Central memory CD4-positive, alpha-beta T cell (primary cell): Measurements from ENCODE around the gene AKT1.

Experiments
- DNase-seq: peaks from one replicate; pipeline ENCODE4 v3.0.0; 2022

AKT1 gene

GRCh38 chr14:104798300-104799243, 3.0 kb upstream of the AKT1 start:
- no peak for DNase-seq

GRCh38 chr14:104797115-104798044, 1.8 kb upstream of the AKT1 start:
- DNase-seq: no peak

- DNase-seq: no peak
These were observed 1.1 kb upstream of the AKT1 start for GRCh38 chr14:104796687-104797081.

GRCh38 chr14:104795781-104796686, 486 bp upstream of the AKT1 start:
- peak; percentile 39 for DNase-seq

- DNase-seq: no peak
These were observed 936 bp downstream of the AKT1 start for GRCh38 chr14:104794631-104794992.

- DNase-seq: no peak
These were observed 1.4 kb downstream of the AKT1 start for GRCh38 chr14:104794099-104794498.

GRCh38 chr14:104793703-104793959, 1.9 kb downstream of the AKT1 start:
- DNase-seq: no peak

GRCh38 chr14:104792945-104793702, 2.4 kb downstream of the AKT1 start:
- DNase-seq: no peak

GRCh38 chr14:104792101-104792884, 3.3 kb downstream of the AKT1 start:
- no peak for DNase-seq

GRCh38 chr14:104791425-104791824, 4.1 kb downstream of the AKT1 start:
- DNase-seq: no peak

GRCh38 chr14:104789752-104790743, 5.5 kb downstream of the AKT1 start:
- no peak for DNase-seq

- no peak for DNase-seq
These were observed 6.5 kb downstream of the AKT1 start for GRCh38 chr14:104788873-104789663.

GRCh38 chr14:104788161-104788818, 7.3 kb downstream of the AKT1 start:
- no peak for DNase-seq

GRCh38 chr14:104787736-104788135, 7.8 kb downstream of the AKT1 start:
- no peak for DNase-seq

GRCh38 chr14:104786726-104787675, 8.5 kb downstream of the AKT1 start:
- DNase-seq: no peak

GRCh38 chr14:104786091-104786586, 9.4 kb downstream of the AKT1 start:
- DNase-seq: no peak

- DNase-seq: no peak
These were observed 9.9 kb downstream of the AKT1 start for GRCh38 chr14:104785708-104786080.
